ENCODE measurements around the gene INO80E.

The INO80E gene

DNA sequence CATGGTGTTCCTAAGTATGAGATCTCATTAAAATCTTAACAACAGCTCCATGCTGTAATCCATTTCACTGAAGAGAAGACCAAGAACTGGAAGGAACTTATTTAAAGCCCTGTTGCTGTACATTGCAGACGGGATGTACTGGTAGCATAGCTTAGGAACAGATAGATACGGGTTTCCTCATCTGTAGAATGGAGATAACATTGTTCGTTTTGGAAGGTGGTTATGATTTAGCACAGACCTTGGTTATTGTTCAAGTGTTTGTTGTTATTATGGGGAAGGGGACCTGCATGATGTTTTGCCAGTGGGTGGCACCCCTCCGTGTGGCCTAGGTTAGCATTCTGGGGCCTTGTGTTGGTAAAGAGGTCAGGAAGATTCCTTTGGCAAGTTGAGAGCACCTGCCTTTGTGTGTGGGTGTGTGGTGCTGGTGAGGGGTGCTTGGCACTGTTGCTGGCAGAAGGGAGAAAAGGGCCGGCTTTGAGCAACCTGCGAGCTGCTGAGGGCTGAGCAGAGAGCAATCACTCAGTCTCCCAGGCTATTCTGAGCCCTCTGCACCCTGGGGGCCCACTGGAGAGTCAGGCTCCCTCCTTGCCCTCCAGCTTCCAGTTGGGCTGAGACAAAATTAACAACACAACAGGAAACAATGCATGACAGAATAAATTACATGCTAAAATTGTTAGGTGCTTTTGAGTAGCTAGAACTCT, 20.1 kb upstream of the INO80E start:
- no peak for DNase-seq

DNA sequence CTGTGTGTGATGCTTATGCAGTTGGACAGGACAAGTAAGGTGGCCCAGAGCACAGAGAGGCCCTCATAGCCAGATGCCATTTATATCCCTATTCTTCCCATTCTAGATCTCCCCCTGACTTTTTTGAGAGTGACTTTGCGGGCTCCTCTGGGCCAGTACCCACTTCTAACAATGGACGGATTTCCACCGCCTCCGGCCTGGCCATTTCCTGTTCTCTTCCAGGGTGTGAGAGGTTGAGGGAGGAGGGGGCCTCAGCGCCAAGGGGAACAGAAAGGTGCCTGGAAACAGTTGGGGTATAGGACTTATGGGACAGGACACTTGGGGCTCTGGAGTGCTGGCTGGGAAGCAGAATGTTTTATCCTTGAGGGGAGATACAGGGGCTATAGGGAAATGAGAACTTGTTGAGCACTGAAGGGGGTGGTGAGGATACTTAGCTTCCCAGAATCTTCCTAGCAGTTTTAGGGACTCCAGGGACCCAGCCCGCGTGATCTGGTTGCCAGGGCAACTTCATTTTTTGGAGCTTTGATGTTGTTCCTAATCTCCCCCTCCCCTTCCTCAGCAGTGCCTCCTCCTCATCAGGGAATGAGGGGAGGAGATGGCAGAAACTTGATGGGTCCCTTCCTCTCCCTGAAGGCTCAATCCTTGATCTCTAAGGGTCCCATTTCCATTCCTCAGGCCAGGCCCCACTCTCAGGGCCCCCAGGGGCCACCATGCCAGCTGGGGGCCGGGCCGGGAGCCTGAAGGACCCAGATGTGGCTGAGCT, 18.8 kb upstream of the INO80E start:
- DNase-seq = no peak

DNA sequence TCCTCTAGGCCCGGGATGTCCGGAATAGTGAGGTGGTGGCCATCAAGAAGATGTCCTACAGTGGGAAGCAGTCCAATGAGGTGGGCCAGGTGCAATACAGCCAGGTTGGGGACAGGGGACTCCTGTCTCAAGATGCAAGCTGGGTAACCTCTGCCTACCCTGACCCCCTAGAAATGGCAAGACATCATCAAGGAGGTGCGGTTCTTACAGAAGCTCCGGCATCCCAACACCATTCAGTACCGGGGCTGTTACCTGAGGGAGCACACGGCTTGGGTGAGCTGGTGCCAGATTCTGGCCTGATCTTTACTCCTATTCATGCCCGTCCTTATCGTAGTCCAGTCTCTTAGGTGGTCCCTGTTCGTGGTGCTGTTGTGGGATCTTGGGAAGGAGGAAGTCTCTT, 18.0 kb upstream of the INO80E start:
- DNase-seq = no peak

DNA sequence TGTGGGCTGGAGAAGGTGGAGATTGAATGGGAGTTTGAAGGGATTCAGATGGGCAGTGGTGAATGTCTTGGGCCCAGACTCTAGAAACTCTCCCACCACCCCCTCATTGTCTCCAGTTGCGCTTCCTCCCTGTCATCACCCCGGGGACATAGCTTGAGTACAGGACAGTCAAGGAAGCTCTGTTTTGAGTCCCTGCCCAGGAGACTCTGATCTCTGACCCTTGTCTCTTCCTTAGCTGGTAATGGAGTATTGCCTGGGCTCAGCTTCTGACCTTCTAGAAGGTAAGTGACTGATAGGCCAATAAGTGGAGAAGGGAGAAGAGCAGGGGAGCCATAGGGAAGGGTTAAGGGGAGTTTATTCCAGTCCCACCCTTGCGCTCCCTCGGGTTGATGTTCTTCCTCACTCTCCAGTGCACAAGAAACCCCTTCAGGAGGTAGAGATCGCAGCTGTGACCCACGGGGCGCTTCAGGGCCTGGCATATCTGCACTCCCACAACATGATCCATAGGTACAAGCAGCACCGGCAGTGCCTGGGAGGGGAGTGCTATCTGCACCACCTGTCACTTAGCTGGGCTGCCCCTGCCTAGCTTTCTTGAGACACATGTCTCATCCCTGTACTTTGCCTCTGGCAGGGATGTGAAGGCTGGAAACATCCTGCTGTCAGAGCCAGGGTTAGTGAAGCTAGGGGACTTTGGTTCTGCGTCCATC, 17.3 kb upstream of the INO80E start:
- no peak for DNase-seq

DNA sequence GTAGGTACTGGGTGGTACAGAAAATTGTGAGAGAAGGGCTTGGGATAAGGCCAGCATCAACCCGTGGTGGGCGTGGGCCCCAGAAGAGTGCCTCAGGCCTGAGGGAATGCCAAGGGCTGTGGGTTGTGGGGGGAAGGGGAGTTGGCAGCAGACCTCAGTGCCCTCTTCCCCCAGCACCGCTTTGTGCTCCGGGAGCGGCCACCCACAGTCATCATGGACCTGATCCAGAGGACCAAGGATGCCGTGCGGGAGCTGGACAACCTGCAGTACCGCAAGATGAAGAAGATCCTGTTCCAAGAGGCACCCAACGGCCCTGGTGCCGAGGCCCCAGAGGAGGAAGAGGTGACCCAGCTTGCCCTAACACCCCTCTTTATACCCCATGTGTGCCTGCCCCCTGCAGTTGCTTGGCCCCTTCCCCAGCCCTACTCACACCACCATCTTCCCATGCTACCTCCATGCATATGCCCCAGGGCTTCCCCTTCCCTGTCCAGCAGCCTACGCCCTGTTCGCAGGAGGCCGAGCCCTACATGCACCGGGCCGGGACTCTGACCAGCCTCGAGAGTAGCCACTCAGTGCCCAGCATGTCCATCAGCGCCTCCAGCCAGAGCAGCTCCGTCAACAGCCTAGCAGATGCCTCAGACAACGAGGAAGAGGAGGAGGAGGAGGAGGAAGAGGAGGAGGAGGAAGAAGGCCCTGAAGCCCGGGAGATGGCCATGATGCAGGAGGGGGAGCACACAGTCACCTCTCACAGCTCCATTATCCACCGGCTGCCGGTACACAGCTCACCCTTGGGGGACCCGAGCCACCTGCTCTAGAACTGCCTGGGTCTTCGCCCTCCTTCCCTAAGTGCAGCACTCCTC, 13.3 kb upstream of the INO80E start:
- DNase-seq = no peak

DNA sequence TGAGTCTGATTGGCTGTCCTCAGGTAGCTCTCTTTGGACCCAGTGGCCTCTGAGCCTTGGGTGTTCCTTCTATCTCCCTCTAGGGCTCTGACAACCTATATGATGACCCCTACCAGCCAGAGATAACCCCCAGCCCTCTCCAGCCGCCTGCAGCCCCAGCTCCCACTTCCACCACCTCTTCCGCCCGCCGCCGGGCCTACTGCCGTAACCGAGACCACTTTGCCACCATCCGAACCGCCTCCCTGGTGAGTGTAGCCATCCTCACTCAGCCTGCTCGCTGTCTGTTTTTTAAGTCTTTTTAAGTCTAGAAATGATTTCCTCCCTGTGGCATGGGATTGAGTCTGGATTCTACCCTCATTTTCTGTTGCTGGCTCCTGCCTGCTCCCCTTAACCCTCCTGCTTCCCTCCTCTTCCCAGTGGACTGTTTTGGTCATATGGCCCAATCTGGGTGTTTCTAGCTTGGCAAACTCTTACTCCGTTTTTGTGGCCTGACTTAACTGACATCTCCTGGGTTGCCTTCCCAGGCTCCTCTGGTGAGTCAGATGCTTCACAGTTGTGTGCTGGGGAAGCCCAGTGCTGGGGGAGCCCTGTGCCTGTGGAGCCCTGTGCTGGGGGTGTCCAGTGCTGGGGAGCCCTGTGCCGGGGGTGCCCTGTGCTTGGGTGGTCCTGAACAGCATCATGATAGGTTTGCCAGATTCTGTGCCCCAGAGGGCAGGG, 12.5 kb upstream of the INO80E start:
- DNase-seq = no peak

DNA sequence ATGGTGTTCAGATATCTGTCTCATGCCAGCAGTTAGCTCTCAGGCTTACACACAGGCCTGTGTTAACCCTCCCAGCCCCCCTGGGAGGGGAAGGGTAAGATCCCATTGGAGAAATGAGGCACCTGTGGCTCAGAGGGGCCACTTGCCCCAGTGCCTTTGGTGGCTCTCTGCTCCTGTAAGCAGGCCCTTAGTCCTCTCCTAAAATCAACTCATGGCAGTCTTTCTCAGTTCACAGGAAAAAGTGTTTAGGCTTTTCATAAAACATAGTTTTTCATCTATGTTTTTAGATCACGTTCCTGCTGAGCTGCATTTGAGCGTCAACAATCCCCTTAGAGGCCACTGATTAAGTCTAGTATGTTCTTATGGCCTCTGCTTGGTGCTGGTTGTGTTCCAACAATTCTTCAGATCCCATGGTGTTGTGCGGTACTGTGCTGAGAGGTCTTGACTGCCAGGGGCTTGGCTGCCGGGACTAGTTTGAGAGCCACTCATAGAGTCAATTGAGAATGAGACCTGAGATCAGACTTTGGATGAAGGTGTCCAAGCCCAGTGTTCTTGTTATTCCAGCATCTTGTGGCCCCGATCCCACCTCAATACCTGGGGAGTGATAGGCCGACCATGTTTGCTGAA, 11.8 kb upstream of the INO80E start:
- no peak for DNase-seq

DNA sequence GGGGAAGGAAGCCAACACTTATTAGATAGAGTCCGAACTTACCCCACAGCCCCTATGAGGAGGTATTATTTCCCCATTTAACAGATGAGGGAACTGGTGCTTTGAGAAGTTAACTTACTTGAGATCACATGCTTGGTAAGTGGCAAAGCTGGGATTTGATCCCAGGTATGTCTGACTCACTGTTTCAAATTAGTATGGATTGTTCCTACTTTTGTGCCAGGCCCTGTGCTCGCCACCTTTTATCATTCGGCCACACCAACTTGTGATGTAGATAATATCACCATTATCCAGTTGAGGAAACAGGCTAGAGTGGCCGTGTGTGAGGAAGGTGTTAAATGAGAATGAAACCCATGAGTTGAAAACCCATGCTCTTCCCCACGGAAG, 11.3 kb upstream of the INO80E start:
- DNase-seq = no peak

DNA sequence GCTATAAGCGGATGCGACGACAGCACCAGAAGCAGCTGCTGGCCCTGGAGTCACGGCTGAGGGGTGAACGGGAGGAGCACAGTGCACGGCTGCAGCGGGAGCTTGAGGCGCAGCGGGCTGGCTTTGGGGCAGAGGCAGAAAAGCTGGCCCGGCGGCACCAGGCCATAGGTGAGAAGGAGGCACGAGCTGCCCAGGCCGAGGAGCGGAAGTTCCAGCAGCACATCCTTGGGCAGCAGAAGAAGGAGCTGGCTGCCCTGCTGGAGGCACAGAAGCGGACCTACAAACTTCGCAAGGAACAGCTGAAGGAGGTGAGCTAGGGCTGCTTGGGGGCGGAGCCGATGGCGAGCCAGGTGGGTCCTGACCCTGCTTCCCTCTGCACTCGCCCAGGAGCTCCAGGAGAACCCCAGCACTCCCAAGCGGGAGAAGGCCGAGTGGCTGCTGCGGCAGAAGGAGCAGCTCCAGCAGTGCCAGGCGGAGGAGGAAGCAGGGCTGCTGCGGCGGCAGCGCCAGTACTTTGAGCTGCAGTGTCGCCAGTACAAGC, 10.7 kb upstream of the INO80E start:
- DNase-seq = no peak

DNA sequence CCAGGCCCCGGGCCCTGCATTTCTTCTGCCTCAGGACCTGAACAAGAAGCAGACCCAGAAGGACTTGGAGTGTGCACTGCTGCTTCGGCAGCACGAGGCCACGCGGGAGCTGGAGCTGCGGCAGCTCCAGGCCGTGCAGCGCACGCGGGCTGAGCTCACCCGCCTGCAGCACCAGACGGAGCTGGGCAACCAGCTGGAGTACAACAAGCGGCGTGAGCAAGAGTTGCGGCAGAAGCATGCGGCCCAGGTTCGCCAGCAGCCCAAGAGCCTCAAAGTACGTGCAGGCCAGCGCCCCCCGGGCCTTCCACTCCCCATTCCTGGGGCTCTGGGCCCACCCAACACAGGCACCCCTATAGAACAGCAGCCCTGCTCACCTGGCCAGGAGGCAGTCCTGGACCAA, 9.8 kb upstream of the INO80E start:
- DNase-seq = no peak

DNA sequence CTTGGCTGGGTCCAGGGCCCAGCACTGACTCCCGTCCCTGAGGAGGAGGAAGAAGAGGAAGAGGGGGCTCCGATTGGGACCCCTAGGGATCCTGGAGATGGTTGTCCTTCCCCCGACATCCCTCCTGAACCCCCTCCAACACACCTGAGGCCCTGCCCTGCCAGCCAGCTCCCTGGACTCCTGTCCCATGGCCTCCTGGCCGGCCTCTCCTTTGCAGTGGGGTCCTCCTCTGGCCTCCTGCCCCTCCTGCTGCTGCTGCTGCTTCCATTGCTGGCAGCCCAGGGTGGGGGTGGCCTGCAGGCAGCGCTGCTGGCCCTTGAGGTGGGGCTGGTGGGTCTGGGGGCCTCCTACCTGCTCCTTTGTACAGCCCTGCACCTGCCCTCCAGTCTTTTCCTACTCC, 9.1 kb upstream of the INO80E start:
- no peak for DNase-seq

DNA sequence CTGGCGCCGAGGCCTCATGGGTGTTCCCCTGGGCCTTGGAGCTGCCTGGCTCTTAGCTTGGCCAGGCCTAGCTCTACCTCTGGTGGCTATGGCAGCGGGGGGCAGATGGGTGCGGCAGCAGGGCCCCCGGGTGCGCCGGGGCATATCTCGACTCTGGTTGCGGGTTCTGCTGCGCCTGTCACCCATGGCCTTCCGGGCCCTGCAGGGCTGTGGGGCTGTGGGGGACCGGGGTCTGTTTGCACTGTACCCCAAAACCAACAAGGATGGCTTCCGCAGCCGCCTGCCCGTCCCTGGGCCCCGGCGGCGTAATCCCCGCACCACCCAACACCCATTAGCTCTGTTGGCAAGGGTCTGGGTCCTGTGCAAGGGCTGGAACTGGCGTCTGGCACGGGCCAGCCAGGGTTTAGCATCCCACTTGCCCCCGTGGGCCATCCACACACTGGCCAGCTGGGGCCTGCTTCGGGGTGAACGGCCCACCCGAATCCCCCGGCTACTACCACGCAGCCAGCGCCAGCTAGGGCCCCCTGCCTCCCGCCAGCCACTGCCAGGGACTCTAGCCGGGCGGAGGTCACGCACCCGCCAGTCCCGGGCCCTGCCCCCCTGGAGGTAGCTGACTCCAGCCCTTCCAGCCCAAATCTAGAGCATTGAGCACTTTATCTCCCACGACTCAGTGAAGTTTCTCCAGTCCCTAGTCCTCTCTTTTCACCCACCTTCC, 8.5 kb upstream of the INO80E start:
- DNase-seq = no peak

DNA sequence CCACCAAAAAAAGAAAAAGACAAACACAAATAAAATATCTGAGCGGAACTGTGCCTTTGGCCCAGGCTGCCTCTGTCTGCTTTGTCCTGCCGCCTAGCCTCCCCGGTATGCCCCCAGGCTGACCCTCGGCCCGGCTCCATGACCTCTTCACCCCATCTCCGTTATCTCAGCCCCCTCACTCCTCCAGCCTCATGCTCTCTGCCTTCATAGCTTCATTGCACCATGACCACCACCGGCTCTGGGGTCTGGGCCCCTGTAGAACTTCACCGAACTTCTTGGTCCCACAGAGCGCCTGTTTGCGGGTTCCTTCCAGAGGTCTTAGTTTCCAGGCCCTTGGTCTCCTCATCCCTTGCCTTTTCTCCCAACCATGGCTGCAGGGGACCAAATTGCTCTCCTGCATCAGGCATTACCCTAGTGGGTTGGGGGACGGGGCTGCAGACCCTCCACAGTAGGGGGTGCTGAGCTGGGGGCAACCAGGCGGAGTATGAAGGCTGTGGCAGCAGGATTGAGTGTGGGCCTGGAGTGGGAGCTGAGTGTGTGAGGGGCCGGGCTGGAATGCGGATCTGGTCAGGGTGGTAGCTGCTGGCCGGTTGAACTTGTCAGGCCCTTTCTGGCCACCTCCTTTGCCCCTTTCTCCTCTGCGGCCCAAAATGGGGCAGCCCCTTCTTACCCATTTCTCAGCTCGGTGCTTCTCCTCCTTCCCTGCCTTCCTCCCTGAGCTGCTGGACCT, 7.5 kb upstream of the INO80E start:
- DNase-seq = no peak

DNA sequence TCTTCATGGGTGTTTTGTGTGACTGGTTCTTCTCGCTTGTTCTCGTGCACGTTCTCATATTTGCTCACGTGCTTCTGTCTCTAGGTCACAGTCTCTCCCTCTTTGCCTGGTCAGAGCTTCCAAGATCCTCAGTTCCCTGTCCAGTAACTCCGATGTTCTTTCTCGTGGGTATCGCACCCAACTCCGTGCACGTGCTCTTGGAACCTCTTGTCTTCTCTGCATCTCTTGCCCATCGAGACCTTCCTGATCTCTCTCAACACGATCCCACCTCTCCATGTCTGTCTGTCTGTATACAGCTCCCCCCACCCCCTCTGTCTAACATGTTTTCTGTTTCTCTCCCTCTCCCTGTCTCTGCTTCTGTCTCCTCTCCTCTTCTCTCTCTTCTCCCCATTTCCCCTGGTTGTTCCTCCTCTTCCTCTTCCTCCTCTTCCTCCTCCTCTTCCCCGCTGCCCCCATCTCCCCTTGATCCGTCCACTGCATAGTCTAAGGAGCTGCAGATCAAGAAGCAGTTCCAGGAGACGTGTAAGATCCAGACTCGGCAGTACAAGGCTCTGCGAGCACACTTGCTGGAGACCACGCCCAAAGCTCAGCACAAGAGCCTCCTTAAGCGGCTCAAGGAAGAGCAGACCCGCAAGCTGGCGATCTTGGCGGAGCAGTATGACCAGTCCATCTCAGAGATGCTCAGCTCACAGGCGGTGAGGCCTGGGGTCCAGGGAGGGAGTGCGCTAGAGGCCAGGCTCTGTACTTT, 6.8 kb upstream of the INO80E start:
- no peak for DNase-seq

DNA sequence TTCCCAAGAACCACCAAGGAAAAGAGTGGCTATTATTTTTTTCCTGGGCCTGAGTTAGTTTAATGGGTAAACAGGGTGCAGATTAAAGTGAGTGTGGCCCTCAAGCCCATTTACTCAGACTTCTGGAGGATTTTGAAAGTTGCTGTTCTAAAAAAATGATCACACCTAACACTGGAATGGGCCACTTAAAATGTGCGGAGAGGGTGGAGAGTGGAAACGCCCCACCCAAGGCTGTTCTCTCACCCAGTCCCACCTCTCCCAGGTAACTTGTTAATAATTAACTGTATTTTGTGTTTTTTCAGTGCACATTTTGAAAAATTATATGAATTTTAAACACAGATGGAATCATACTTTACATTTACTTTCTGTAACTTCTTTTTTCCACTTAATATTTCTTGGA, 6.0 kb upstream of the INO80E start:
- DNase-seq = no peak

DNA sequence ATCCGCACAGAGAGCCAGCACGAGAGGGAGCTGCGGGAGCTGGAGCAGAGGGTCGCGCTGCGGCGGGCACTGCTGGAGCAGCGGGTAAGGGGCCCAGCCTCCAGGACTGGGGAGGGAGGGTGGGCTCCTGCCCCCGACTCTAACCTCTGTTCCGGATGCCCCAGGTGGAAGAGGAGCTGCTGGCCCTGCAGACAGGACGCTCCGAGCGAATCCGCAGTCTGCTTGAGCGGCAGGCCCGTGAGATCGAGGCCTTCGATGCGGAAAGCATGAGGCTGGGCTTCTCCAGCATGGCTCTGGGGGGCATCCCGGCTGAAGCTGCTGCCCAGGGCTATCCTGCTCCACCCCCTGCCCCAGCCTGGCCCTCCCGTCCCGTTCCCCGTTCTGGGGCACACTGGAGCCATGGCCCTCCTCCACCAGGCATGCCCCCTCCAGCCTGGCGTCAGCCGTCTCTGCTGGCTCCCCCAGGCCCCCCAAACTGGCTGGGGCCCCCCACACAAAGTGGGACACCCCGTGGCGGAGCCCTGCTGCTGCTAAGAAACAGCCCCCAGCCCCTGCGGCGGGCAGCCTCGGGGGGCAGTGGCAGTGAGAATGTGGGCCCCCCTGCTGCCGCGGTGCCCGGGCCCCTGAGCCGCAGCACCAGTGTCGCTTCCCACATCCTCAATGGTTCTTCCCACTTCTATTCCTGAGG, 5.0 kb upstream of the INO80E start:
- no peak for DNase-seq

DNA sequence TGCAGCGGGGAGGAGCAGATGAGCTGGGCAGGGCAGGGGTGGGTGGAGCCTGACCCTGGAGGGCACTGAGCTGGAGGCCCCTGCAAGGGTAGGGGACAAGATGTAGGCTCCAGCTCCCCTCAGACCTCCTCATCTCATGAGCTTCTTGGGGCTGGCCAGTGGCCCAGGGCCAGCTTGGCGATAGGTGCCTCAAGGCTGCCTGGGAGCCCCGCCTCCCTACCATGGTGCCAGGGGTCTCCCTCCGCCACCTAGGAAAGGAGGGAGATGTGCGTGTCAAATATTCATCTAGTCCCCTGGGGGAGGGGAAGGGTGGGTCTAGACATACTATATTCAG, 4.5 kb upstream of the INO80E start:
- DNase-seq = no peak

DNA sequence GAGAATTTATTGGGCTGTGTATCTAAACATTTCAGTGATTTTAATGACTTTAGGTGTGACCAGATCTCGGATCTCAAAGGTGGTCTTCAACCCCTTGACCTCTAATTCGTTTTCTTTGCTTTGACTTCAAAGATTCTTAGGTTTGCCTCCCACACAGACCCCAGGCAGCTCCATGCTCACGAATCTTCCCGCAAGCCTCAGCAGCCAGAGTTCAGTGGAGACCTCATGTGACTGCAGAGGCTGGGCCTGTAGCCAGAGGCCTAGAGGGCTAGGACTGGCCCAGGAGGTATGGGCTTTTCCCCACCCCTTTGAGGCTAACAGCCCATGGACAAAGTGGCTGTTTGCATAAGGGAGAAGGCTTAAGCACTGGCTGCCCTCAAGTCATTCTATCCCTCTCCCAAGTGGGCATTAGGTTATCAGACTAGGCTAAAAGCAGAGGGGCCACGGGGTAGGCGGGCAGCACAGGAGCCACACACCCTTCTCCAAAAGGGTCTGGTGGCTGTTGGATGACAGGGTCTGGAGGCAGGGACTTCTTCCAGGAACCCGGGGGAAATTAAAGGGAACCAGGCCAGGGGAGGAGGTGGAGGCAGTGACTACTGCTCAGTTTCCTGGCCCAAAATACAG, 3.6 kb upstream of the INO80E start:
- DNase-seq = no peak

Measured in fibroblast of skin of abdomen (primary cell).